Spleen (tissue), 11 donors: Measurements from ENCODE around the gene GLIS1. TPM values are rescaled to one million over a fixed set of nuclear protein-coding genes. Genes with fewer than 3 reads are reported as not detected.

Source experiments
- DNase-seq: peaks from one replicate; pipeline ENCODE4 v3.0.0-alpha.2; 2020
- H3K27ac ChIP-seq, 8 donors: fragments of 200-600 bp; sonication (generic) in 7 of 8; 1 replicate in 4 of 8; 2 replicates in 4 of 8; pipeline versions ENCODE4 v1.5.0 to v1.8.0; 2016 to 2021; ENCODE audit warnings: inconsistent platforms in 4 of 8, mild to moderate bottlenecking in 4 of 8, moderate library complexity in 1 of 8
- H3K27me3 ChIP-seq, 7 donors: fragments of 200-600 bp; sonication (generic) in 6 of 7; replicated peaks in 1 of 7; 1 replicate in 4 of 7; 2 replicates in 3 of 7; pipeline versions ENCODE4 v1.5.0 to v1.8.0; 2016 to 2021; ENCODE audit warnings: inconsistent platforms in 3 of 7, mild to moderate bottlenecking in 1 of 7
- H3K36me3 ChIP-seq, 6 donors: fragments of 200-600 bp; sonication (generic) in 5 of 6; 1 replicate in 4 of 6; 2 replicates in 2 of 6; pipeline versions ENCODE4 v1.5.0 to v1.8.0; 2016 to 2021; ENCODE audit warnings: inconsistent platforms in 2 of 6
- H3K4me1 ChIP-seq, 6 donors: fragments of 200-600 bp; sonication (generic) in 5 of 6; 1 replicate in 3 of 6; 2 replicates in 3 of 6; pipeline versions ENCODE4 v1.5.0 to v1.8.0; 2016 to 2021; ENCODE audit warnings: inconsistent platforms in 3 of 6
- H3K4me3 ChIP-seq, 8 donors: fragments of 200-600 bp; sonication (generic) in 7 of 8; 1 replicate in 4 of 8; 2 replicates in 4 of 8; pipeline versions ENCODE4 v1.5.0 to v1.8.0; 2016 to 2021; ENCODE audit warnings: inconsistent platforms in 4 of 8, mild to moderate bottlenecking in 4 of 8, moderate library complexity in 2 of 8
- H3K9me3 ChIP-seq, 8 donors: fragments of 200-600 bp; sonication (generic) in 7 of 8; 1 replicate in 4 of 8; 2 replicates in 4 of 8; pipeline versions ENCODE4 v1.5.0 to v1.8.0; 2016 to 2021; ENCODE audit warnings: inconsistent platforms in 4 of 8
- CTCF ChIP-seq, 11 experiments: fragments of 200-600 bp in 7 of 11; fragments of 450-650 bp in 4 of 11; sonication (generic) in 4 of 11; IDR thresholded peaks in 8 of 11; conservative IDR thresholded peaks in 3 of 11; 1 replicate in 7 of 11; 2 replicates in 4 of 11; pipeline versions ENCODE4 v1.4.0 to v1.8.0; 2016 to 2021; ENCODE audit warnings: antibody characterized with exemption in 11 of 11, inconsistent platforms in 4 of 11, mild to moderate bottlenecking in 1 of 11
- POLR2A ChIP-seq, 3 donors: fragments of 450-650 bp; IDR thresholded peaks; one replicate each; pipeline ENCODE4 v1.5.1; 2017; ENCODE audit warnings: antibody characterized with exemption in 3 of 3, mild to moderate bottlenecking in 1 of 3
- POLR2AphosphoS5 ChIP-seq, 3 donors: sonication (generic); formaldehyde crosslinking; IDR thresholded peaks; one replicate each; pipeline ENCODE4 v1.5.1; 2017; ENCODE audit warnings: antibody characterized with exemption in 3 of 3
- WGBS, 5 donors: extraction: QIAGEN DNeasy Blood & Tissue Kit in 3 of 5; methylation state at CpG; one replicate each; pipeline versions ENCODE4 v1.1.5 to v1.1.7; 2013 to 2018; 5-methylcytosine and 5-hydroxymethylcytosine counted together
- intact Hi-C: fragments of 100-400 bp; cut with DNase I; formaldehyde crosslinking; loops from one replicate; pipeline ENCODE4 v1.15.0; 2023; ENCODE audit warnings: low total_unique reads
- polyA plus RNA-seq, 3 donors: library from polyadenylated mRNA; stranded (reverse); fragments of 200-250 nt; gene quantifications; one replicate each; pipeline ENCODE4 v1.2.1, GENCODE V29; 2013
- total RNA-seq, 7 donors: library from RNA; depleted of rRNA in 3 of 7; stranded (reverse); fragments of >200 nt in 3 of 7; fragmentation: NEBNext Ultra II Directional in 4 of 7; extraction: Animal tissue kit (Norgen Biotek cat#: 25700) in 4 of 7; gene quantifications; one replicate each; pipeline versions ENCODE4 v1.1.0 to v1.2.1, GENCODE V29; 2016 to 2021
- donor health status: healthy with polysubstance abuse.
- donor health status: DM: no; HTN: no; CAD: no; lungs with moderate emphysema.
- donor health status: DM: no; HTN: no; CAD: no.
- donor health status: Bipolar disorder and iron deficiency.
- donor health status: healthy.
- donor health status: DM: no; HTN: no; CAD: no.
- donor health status: DM: yes; HTN: yes; CAD: no.

The GLIS1 gene
- total and polyA plus RNA-seq, 10 donors, result 0.04 to 0.39 (median 0.26) TPM; not detected in 5

- Histone ChIP-seq H3K4me3 (no peak overlapping the region), H3K27me3 (peaks cover 0 to 46% (median 0%) of the 10 kb centered on the region in 7 donors), H3K27ac (no peak overlapping the region), H3K4me1 (peaks cover 5 to 29% (median 17%) of the 10 kb centered on the region in 6 donors), H3K36me3 (no peaks in the 10 kb centered on the region), H3K9me3 (no peaks in the 10 kb centered on the region)
- no peak for TF ChIP-seq POLR2A (IDR thresholded peaks at IDR 0.05)
- no peak for TF ChIP-seq CTCF (IDR thresholded peaks at IDR 0.05 in 8 of 11, conservative IDR thresholded peaks at IDR 0.05 in 3 of 11)
- no peak for TF ChIP-seq POLR2AphosphoS5 (IDR thresholded peaks at IDR 0.05)
- intact Hi-C loops, result loop anchor here (5.0 kb wide), 1 partner anchor 199 kb away; no protein-coding TSS in a partner anchor
- no peak for DNase-seq
- WGBS, 5 donors, result 29 to 43% (median 39%) methylated on average over 5 to 6 of the region's 6 CpGs
These were observed 57.5 kb downstream of the GLIS1 start for GRCh38 chr1:53681351-53681976.

GRCh38 chr1:53680868-53681267 lies 58.1 kb downstream of the GLIS1 start:
- H3K27me3 ChIP-seq, result peaks cover 0 to 41% (median 0%) of the 10 kb centered on the region in 7 donors
- peaks cover 5 to 26% (median 16%) of the 10 kb centered on the region in 6 donors for H3K4me1 ChIP-seq
- no peak for DNase-seq
- no peak overlapping the region for H3K4me3 ChIP-seq
- no peaks in the 10 kb centered on the region for H3K36me3 ChIP-seq
- H3K27ac ChIP-seq, result no peak overlapping the region
- no peaks in the 10 kb centered on the region for H3K9me3 ChIP-seq
- 72 to 93% (median 83%) methylated on average over 5 to 8 of the region's 8 CpGs for WGBS, 5 donors
- no peak for TF ChIP-seq POLR2A (IDR thresholded peaks at IDR 0.05)
- no peak for TF ChIP-seq POLR2AphosphoS5 (IDR thresholded peaks at IDR 0.05)
- TF ChIP-seq CTCF (IDR thresholded peaks at IDR 0.05 in 8 of 11, conservative IDR thresholded peaks at IDR 0.05 in 3 of 11), result no peak
- intact Hi-C loops, result loop anchor here (5.0 kb wide), 1 partner anchor 199 kb away; no protein-coding TSS in a partner anchor

- H3K9me3 ChIP-seq, result no peaks in the 10 kb centered on the region
- intact Hi-C loops, result no loop called here
- no peak overlapping the region for H3K27ac ChIP-seq
- H3K36me3 ChIP-seq, result no peaks in the 10 kb centered on the region
- TF ChIP-seq CTCF (IDR thresholded peaks at IDR 0.05 in 8 of 11, conservative IDR thresholded peaks at IDR 0.05 in 3 of 11), result no peak
- TF ChIP-seq POLR2AphosphoS5 (IDR thresholded peaks at IDR 0.05), result no peak
- no peak for TF ChIP-seq POLR2A (IDR thresholded peaks at IDR 0.05)
- 69 to 74% (median 70%) methylated on average over 14 to 15 of the region's 15 CpGs for WGBS, 5 donors
- peaks cover 5 to 18% (median 13%) of the 10 kb centered on the region in 6 donors for H3K4me1 ChIP-seq
- no peak for DNase-seq
- peaks cover 0 to 24% (median 0%) of the 10 kb centered on the region in 7 donors for H3K27me3 ChIP-seq
- H3K4me3 ChIP-seq, result no peak overlapping the region
These were observed 59.8 kb downstream of the GLIS1 start for GRCh38 chr1:53678938-53679825.

- Histone ChIP-seq H3K4me3 (no peak overlapping the region), H3K9me3 (no peaks in the 10 kb centered on the region), H3K4me1 (peaks cover 5 to 18% (median 13%) of the 10 kb centered on the region in 6 donors), H3K27me3 (peaks cover 0 to 22% (median 0%) of the 10 kb centered on the region in 7 donors), H3K27ac (no peak overlapping the region), H3K36me3 (no peaks in the 10 kb centered on the region)
- 74 to 94% (median 82%) methylated on average over 4 of the region's 4 CpGs for WGBS, 5 donors
- no peak for DNase-seq
- intact Hi-C loops, result no loop called here
- TF ChIP-seq POLR2A (IDR thresholded peaks at IDR 0.05), result no peak
- no peak for TF ChIP-seq POLR2AphosphoS5 (IDR thresholded peaks at IDR 0.05)
- TF ChIP-seq CTCF (IDR thresholded peaks at IDR 0.05 in 8 of 11, conservative IDR thresholded peaks at IDR 0.05 in 3 of 11), result no peak
These were observed 60.5 kb downstream of the GLIS1 start for GRCh38 chr1:53678507-53678906.
